NCI-H510A (cell line): Measurements from ENCODE around the gene TTYH2.

ENCODE experiments used
- DNase-seq: peaks from one replicate; lab custom pipeline; 2025; lab: John Stamatoyannopoulos, UW

Gene TTYH2

DNA sequence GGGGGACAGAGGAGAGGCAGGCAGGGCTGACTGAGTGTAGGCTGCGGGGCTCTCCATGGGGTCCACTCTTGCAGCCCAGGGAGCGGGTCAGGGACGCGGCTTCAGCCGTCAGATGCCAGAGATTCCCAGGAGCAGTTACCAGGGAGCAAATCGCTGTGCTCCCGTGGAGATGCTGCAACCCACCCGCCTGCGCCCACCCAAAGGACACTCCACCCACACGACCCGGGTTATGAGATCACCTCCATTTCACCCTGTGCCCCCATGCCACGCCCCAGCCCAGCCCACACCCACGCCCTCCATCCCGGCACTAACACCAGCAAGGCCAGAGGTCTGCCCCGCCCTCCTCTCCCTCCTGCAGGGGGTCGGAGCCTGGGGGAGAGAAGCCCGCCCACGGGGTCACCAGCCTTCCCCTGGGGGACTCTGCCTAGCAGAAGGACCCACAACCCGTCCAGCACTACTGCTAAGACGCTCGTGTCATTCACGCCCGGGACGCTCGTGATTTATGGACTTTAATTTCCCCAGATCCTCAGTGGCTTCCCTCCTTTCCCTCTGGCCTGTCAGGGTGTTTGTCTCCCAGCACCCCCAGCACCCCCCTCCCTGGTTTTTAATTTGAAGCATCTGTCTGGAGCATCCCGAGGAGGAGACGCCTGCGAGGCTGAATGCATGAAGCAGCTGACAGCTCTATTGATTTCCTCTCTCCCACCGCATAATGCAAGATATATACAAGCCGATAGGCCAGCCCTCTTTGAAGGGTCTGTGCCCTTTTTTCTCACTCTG, 16.6 kb upstream of the TTYH2 start:
- DNase-seq = no peak

DNA sequence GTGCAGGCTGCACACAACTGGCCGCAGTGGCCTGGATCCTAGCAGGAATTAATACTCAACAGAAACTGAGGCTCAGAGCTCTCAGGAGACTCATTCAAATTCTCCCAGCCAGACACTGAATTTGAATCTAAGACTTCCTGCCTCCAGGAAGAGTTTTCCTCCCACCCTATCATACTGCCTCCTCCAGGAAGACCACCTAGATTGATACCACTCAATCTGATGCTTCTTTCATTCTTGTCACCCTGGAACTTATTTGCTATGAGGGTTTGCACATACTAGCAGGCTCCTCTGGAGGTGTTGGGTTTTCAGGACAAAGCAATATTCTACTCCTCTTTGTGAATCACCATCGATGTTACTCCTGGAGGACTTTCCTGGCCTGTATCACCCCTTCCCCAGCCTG, 15.6 kb upstream of the TTYH2 start:
- no peak for DNase-seq

- no peak for DNase-seq
Measured at GRCh38 chr17:74198694-74199093, 14.7 kb upstream of the TTYH2 start.

DNA sequence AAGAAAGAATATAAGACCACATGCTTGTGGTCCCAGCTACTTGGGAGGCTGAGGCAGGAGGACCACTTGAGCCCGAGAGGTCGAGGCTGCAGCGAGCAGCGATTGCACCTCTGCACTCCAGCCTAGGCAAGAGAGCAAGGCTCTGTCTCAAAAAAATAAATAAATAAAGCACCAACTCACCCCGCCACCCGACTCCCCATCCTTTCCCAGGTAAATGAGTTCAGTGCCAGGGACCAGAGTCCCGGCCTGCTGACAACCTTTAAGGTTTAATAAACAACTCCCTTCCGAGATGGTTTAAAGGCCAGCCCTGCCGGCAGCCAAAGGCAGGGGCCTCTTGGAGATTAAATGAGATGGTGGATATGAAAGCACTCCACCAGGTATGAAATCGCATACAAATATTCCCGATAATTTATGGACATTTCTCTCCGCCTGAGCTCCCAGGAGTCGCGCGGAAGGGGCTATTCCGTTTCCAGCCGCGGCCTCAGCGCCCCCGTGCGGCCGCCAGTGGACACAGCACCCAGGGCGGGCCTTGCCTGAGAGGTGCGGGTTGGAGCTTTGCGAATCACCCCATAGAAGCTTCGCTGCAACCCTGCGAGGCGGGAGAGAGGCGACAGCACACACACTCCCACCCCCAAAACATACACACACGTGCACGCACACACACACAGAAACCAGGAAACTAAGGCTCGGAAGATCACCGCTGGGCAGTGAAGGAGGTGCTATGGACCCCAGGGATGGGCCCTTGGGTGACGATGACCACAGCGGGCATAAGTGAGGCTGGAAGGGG, 13.9 kb upstream of the TTYH2 start:
- peak; percentile 42 for DNase-seq

DNA sequence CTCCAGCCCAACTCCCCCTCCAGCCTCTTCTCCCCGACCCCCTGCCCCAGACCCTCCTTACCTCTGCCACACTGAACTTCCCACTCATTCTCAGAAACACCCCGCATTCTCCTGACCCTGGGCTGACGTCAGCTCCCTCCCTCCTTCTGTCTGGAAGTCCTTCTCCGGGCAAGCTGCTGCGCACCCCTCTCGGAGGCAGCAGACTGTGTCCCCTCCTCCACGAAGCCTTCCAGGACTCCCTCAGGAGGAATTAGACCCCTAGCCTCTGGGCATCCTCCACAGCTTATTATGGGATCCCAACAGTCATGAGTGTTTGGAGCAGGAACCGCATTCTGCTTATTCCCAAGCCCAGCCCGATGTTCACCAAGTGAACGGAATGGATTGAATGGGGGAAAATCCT, 13.3 kb upstream of the TTYH2 start:
- DNase-seq = no peak

DNA sequence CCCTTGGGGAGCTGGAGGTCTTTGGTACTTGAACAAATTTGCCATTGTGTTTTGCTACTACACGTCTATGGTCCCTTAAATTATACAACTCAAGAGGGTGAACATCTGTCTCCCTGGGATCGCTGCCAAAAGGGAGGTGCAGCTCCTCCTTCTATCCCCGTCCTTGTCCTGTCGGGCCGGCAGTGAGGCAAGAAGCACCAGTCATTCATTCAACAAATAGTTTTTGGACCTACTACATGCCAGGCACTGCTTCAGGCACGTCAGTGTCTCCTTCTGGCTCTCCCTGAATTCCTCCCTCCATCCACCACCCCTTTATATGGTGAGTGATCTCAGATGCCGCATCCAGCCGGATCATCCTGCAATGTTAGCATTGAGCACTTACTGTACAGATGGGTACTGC, 12.1 kb upstream of the TTYH2 start:
- peak; percentile 69 for DNase-seq

- no peak for DNase-seq
Measured at GRCh38 chr17:74201948-74202347, 11.4 kb upstream of the TTYH2 start.

DNA sequence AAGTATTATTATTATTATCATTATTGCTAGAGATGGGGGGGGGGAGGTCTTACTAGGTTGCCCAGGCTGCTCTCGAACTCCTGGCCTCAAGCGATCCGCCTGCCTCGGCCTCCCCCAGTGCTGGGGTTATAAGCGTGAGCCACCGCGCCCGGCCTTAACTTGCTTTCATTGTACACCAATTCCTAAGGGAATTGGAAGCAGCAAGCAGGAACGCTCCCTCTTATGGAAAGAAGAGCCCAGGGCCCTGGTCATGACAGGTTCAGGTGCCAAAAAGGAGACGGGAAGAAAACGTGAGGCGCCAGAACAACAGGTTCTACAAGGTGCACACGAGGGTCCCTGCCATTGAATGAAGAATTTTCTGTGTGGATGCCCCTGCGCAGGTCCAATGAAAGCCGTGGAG, 10.4 kb upstream of the TTYH2 start:
- DNase-seq = no peak

DNA sequence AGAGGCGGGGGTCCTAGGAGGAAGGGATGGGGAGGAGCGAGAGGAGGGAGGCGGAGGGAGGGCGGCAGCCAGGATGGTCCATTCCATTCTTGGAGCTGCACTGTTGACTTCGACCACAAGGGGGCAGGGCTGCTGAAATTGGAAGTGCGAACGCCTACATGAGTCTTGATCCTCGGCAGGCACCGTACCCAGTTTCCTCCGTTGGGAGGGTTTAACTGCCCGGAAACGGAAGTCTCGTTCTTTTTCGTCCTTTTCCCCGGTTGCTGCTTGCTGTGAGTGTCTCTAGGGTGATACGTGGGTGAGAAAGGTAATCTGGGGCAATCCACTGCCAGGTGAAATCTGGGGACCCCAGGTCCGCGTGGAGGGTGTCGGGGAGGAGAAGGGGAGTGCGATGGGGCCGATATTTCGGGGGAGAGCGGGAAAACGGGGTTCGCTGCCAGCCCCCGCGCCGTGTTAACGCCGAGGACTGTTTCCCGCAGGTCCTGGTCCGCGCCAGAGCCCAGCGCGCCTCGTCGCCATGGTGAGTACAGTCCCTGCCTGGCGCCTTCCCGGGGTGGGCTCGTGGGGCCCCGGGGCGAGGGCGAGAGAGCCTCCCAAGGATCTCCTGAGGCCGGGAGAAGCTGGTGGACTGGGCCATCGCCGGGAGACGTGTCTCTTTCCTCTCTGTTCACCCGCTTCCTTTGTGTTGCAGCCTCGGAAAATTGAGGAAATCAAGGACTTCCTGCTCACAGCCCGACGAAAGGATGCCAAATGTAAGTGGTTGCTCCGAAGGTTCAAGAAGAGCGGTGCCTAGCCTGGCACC, 9.7 kb upstream of the TTYH2 start, which contains the start of gene RPL38:
TSS of gene RPL38 (plus strand) at position 240 of the 802 bp plus-strand sequence. CDS start at position 518, 278 bp downstream.
- peak; percentile 92 for DNase-seq

DNA sequence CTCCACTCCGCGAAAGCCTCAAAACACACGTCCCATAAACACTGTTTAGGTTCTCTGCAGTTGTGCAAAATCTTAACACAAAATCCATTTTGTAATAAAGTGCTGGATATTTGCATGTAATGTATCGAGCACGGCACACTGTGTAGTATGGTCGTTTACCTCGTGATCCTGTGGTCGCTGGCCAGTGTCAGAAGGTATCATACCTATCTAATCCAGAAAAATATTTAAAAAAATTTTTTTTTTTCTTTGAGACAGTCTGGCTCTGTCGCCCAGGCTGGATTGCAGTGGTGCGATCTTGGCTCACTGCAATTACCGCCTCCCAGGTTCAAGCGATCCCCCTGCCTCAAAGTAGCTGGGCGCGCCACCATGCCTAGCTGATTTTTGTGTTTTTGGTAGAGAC, 8.9 kb upstream of the TTYH2 start:
- DNase-seq = no peak

GRCh38 chr17:74205274-74205673, 8.1 kb upstream of the TTYH2 start:
- no peak for DNase-seq

GRCh38 chr17:74206332-74206818, 7.0 kb upstream of the TTYH2 start:
- no peak for DNase-seq

GRCh38 chr17:74210191-74211140, 2.9 kb upstream of the TTYH2 start:
- DNase-seq = no peak

DNA sequence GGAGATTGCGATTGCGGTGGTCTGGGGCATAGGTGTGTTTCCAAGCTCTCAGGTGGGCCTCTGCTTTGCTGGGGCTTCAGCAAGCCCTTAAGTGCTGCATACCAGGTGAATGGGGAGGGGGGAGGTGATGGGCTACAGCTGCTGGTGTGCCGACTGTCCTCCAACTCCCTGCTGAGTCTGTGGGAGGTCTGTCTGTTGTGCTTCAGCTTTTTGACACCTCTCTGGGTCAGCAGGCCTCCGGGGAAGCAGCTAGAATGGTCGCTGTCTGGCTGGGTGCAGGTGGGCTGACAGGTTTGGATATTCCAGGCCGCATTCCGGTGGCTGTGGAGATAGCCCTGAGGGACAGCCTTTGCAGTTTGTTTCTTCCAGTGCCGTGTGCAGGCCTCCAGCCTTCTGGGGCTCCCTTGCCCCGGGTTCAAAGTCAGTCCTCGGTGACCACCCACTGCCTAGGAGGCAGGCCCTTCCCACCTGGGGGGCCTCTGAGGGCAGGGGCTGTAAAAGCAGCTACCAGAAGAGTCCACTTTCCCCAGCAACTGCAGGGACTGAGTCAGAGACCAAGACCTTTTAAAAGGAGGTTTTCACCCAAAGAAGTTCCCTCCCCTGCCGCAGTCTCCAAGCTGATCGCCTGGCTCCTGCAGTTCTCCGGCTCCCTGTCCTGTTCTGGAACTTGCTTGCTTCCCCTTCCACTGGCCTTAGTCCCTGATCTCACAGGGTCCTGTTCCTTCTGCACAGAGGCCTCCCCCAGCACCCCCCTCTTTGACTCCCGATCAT, 2.0 kb upstream of the TTYH2 start:
- DNase-seq = no peak

- no peak for DNase-seq
Measured at GRCh38 chr17:74211912-74212208, 1.5 kb upstream of the TTYH2 start.

GRCh38 chr17:74212209-74212912, 1.0 kb upstream of the TTYH2 start:
- DNase-seq = no peak

DNA sequence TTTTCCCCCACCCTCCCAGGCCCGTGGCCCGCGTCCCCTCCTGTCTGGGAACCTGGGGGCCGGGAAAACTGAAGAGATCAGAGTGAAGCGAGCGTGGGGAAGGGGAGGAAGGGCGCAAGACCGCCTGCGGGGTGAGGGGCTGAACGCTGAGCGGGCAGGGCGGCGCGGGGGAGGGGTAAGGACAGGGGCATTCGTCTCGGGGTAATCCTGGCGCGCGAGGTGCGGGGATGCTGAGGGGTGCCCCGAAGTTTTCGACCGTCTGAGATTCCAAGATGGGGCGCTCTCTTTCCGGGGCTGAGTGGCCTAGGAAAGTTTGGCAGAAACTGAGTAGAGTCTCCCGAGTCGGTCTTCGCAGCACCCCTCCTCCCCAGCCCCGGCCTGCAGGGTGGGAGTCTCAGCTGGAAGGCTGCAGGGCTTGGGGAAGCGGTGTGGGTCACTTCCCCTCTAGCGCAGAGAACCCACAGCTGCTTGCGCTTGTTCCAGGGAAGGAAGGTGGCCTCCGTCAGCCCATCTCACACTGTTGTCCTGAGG, 555 bp downstream of the TTYH2 start:
- no peak for DNase-seq

DNA sequence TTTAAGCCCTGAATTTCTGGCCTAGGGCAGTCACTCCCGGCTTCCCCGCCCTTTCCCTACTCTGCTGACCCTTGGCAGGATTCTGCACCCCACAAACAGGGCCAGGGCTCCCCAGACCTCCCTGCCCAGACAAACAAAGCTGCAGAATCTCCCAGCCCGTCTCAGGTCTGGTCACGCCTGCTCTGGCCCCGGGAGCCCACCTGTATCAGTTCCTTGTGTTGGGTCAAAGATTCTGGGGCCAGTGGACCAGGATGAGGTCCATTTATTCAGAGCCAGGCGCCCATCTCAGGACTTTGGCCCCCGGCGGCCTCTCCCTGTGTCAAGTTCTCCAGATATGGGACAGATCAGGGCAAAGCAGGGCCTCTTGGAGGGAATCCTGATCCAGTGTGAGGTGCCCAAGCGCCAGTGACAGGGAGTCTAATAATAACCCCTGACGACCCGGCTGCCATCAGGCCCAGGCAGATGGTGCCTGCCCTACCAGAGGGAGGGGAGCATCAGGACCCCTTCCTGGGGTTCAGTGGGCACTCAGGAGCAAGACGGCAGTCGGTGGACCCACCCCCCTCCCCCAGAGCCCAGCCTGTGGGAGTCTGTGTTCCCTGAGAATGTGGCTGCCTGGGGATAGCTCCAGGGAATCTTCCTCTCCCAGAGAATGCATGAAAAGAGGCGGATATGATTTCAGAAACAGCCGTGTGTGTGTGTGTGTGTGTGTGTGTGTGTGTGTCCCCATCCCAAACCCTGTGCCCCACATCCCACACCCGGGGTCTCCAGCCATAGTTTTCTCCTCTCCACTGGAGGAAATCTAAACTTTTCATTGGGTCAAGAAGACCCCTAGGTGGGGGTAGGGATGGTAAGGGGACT, 1.3 kb downstream of the TTYH2 start:
- DNase-seq = no peak

DNA sequence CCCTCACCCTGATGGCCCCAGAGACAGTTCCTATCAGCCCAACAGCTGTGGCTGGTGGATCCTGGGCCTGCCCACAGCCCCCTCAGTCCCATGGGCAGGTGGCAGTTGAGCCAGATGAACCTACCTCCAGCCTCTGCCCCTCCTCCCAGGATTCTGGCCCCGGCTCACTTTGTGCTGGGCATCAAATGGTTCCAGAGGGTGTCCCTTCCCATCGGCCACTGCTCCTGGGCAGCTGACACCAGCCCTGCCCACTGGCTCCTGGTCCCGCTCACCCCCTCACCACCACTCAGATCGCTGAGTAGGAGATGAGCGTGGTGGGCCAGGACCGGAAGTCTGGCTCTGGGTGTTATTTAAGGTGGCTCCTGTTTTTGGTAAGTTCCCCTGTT, 2.0 kb downstream of the TTYH2 start:
- DNase-seq = no peak
